CMK (cell line): ENCODE data around the gene CLK1.
"Not testable (repeated sequence)": the region's sequence is repeated elsewhere in the genome, so short reads cannot be mapped to it uniquely, and the experiment has no call there.

Experiments used
- DNase-seq: peaks from one replicate; pipeline ENCODE4 v3.0.0-alpha.2; 2010; ENCODE audit warnings: low read depth

Gene CLK1

GRCh38 chr2:200851398-200852248, 12.8 kb downstream of the CLK1 start:
- no peak for DNase-seq

- DNase-seq, result no peak
These were observed 13.8 kb downstream of the CLK1 start for GRCh38 chr2:200850512-200851256.

GRCh38 chr2:200847939-200848338, 16.5 kb downstream of the CLK1 start:
- DNase-seq, result no peak

GRCh38 chr2:200847269-200847668, 17.2 kb downstream of the CLK1 start:
- no peak for DNase-seq

GRCh38 chr2:200845669-200846325, 18.7 kb downstream of the CLK1 start:
- DNase-seq, result no peak

GRCh38 chr2:200845194-200845593, 19.3 kb downstream of the CLK1 start:
- DNase-seq, result no peak

GRCh38 chr2:200843993-200844948, 20.2 kb downstream of the CLK1 start:
- DNase-seq, result no peak

- no peak for DNase-seq
These were observed 24.9 kb downstream of the CLK1 start for GRCh38 chr2:200839513-200839912.

GRCh38 chr2:200834701-200835100, 29.8 kb downstream of the CLK1 start:
- no peak for DNase-seq

- no peak for DNase-seq
These were observed 35.2 kb downstream of the CLK1 start for GRCh38 chr2:200829258-200829655.

GRCh38 chr2:200828572-200829257, 35.7 kb downstream of the CLK1 start:
- no peak for DNase-seq

GRCh38 chr2:200828104-200828503, 36.4 kb downstream of the CLK1 start:
- no peak for DNase-seq

- DNase-seq, result no peak
These were observed 42.7 kb downstream of the CLK1 start for GRCh38 chr2:200821686-200822245.

GRCh38 chr2:200820573-200821234, 43.8 kb downstream of the CLK1 start:
- DNase-seq, result no peak

- not testable (repeated sequence) for DNase-seq
These were observed 45.7 kb downstream of the CLK1 start for GRCh38 chr2:200818732-200819131.

- no peak for DNase-seq
These were observed 49.5 kb downstream of the CLK1 start for GRCh38 chr2:200814917-200815316.

GRCh38 chr2:200814276-200814815, 50.1 kb downstream of the CLK1 start:
- no peak for DNase-seq

- peak; percentile 70 for DNase-seq
These were observed 52.1 kb downstream of the CLK1 start for GRCh38 chr2:200812122-200813022.
